Lower leg skin (tissue), 4 donors: ENCODE results near the gene RFC2. TPM values are rescaled to one million over a fixed set of nuclear protein-coding genes. Genes with fewer than 3 reads are reported as not detected.

Source experiments
- DNase-seq, 2 donors: peaks; one replicate each; pipeline ENCODE4 v3.0.0-alpha.2; 2019; ENCODE audit warnings: low spot score in 2 of 2
- H3K4me3 ChIP-seq: fragments of 200-600 bp; sonication (generic); 2 replicates; pipeline ENCODE4 v1.5.1; 2017; ENCODE audit warnings: mild to moderate bottlenecking, low read depth; ENCODE audit not compliant: poor library complexity, severe bottlenecking
- CTCF ChIP-seq, 3 donors: fragments of 450-650 bp; IDR thresholded peaks; one replicate each; pipeline ENCODE4 v1.5.1; 2016; ENCODE audit warnings: antibody characterized with exemption in 3 of 3, mild to moderate bottlenecking in 3 of 3, moderate library complexity in 2 of 3
- POLR2A ChIP-seq, 2 donors: fragments of 450-650 bp; IDR thresholded peaks; one replicate each; pipeline ENCODE4 v1.6.1; 2016 to 2017; ENCODE audit warnings: antibody characterized with exemption in 2 of 2, mild to moderate bottlenecking in 1 of 2, moderate library complexity in 1 of 2
- WGBS, 2 donors: methylation state at CpG; one replicate each; pipeline ENCODE4 v1.1.5; 2018; 5-methylcytosine and 5-hydroxymethylcytosine counted together
- intact Hi-C: fragments of 100-400 bp; cut with DNase I; formaldehyde crosslinking; loops from one replicate; pipeline ENCODE4 v1.15.0; 2023; ENCODE audit warnings: low total_unique reads
- total RNA-seq, 4 donors: library from RNA; depleted of rRNA; stranded (reverse); fragments of >200 nt; gene quantifications; one replicate each; pipeline ENCODE4 v1.1.0, GENCODE V29; 2016

RFC2 gene
- total RNA-seq, 4 donors from 2014 or later = 15.3 to 26.5 (median 23.9) TPM

- 12 to 24% methylated on average over 9 of the region's 9 CpGs for WGBS, 2 donors
- DNase-seq = no peak
- no peak overlapping the region for H3K4me3 ChIP-seq
- TF ChIP-seq POLR2A (IDR thresholded peaks at IDR 0.05) = no peak
- no peak for TF ChIP-seq CTCF (IDR thresholded peaks at IDR 0.05)
- intact Hi-C loops = no loop called here
Observed at GRCh38 chr7:74290553-74290950, 36.4 kb upstream of the RFC2 start.

GRCh38 chr7:74289659-74290552 is 35.7 kb upstream of the RFC2 start:
- peak overlapping the region; percentile 79 for H3K4me3 ChIP-seq
- intact Hi-C loops = no loop called here
- DNase-seq = peak in 1 of 2 donors; percentile 92
- TF ChIP-seq POLR2A (IDR thresholded peaks at IDR 0.05) = no peak
- TF ChIP-seq CTCF (IDR thresholded peaks at IDR 0.05) = no peak
- 1 to 2% methylated on average over 30 to 33 of the region's 60 CpGs for WGBS, 2 donors

DNA sequence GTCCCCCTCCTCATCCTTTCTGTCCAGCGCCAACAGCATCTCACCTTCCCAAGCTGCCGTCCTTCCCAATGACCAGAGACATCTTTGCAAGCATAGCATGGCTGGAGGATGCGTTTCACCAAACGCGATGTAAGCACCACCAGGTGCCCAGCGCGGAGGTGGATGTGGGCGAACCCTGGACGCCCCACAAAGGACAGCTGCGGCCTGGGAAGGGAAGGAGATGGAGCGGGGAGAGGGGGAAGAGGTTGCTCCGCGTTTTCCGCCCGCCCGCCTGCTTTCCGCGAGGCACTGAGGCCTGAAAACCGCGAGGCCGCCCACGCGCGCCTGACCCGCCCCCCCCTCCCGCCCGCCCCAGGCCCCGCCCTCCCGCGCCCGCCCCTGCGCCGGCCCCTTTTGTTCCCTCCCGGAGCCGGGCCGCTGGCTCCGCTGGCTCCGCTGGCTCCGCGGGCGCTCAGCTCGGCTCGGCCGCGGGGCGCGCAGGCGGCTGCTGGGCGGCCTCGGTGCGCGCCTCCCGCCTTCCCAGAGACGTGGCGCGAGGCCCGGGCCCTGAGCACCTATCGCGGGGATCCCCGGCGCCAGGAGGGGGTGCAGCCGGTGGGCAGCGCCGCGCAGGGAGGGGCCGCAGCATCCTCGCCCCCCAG is 34.9 kb upstream of the RFC2 start, which contains the start of gene CLIP2:
Gene CLIP2, plus strand, starts transcription at position 390 of the 641 bp plus-strand sequence. CDS start 28,140 bp downstream, outside the sequence.
- DNase-seq = peak; percentile 55 to 94
- intact Hi-C loops = no loop called here
- TF ChIP-seq POLR2A (IDR thresholded peaks at IDR 0.05) (no peak), CTCF (IDR thresholded peaks at IDR 0.05) (no peak)
- 1% methylated on average over 18 to 28 of the region's 67 CpGs for WGBS, 2 donors
- H3K4me3 ChIP-seq = peak within 1 kb of the TSS; percentile 79

DNA sequence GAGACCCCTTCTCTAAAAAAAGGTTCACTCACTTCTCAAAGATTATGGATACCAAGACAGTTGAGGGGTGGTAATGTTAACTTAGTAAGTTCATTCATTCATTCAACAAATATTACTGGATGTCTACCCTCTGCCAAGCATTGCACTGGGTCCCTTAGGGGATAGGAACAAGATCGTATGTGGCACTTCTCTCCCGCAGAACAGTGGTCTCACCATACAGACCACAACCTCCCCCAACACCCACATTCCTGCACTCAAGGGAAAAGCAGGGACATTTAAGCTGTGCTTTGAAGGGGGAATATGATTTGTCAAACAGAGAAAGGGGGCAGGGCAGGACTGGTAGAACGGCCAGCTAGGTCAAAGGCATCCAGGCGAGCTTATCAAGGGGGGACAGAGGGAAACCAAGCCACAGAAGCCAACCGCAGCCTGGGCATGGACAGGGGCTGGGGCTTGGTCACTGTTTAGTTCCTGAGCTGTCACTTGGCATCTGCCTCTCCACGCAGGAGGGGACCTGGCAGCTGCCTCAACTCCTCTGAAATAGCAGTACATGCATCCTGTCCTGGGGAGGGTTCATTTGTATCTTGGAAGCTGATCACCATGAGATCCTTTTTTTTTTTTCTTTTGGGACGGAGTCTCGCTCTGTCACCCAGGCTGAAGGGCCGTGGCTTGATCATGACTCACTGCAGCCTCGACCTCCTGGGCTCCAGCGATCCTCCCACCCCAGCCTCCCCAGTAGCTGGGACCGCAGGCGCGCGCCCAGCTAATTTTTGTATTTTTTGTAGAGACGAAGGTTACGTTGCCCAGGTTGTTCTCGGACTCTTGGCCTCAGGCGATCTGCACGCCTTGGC is 34.1 kb upstream of the RFC2 start:
- 36 to 45% methylated on average over 20 of the region's 20 CpGs for WGBS, 2 donors
- TF ChIP-seq POLR2A (IDR thresholded peaks at IDR 0.05) = no peak
- no peak for TF ChIP-seq CTCF (IDR thresholded peaks at IDR 0.05)
- no peak for DNase-seq
- no peak overlapping the region for H3K4me3 ChIP-seq
- intact Hi-C loops = no loop called here

GRCh38 chr7:74287303-74288033 is 33.3 kb upstream of the RFC2 start:
- no peak for TF ChIP-seq POLR2A (IDR thresholded peaks at IDR 0.05)
- no peak for TF ChIP-seq CTCF (IDR thresholded peaks at IDR 0.05)
- DNase-seq = no peak
- H3K4me3 ChIP-seq = no peak overlapping the region
- 75 to 84% methylated on average over 7 of the region's 7 CpGs for WGBS, 2 donors
- intact Hi-C loops = no loop called here
